Upper lobe of left lung (tissue), 4 donors: ENCODE data around the gene ELL2.
A peak's percentile ranks its signal among the peaks of the same experiment; 100 is the strongest.

Experiments used
- CTCF ChIP-seq, 6 experiments: fragments of 450-650 bp in 4 of 6; fragments of 200-600 bp in 2 of 6; sonication (generic) in 2 of 6; IDR thresholded peaks; one replicate each; pipeline ENCODE4 v1.5.1; 2016 to 2019; ENCODE audit warnings: antibody characterized with exemption in 6 of 6
- POLR2A ChIP-seq, 4 donors: fragments of 450-650 bp; IDR thresholded peaks; one replicate each; pipeline ENCODE4 v1.5.1; 2016 to 2017; ENCODE audit warnings: antibody characterized with exemption in 4 of 4, mild to moderate bottlenecking in 2 of 4
- POLR2AphosphoS5 ChIP-seq, 2 donors: sonication (generic); formaldehyde crosslinking; IDR thresholded peaks; one replicate each; pipeline ENCODE4 v1.5.1; 2017; ENCODE audit warnings: antibody characterized with exemption in 2 of 2

- TF ChIP-seq POLR2AphosphoS5 (IDR thresholded peaks at IDR 0.05), result no peak
- TF ChIP-seq CTCF (IDR thresholded peaks at IDR 0.05), result no peak
- peak in 1 of 4 donors; percentile 8 for TF ChIP-seq POLR2A (IDR thresholded peaks at IDR 0.05)
These were observed 45.5 kb downstream of the ELL2 start for GRCh38 chr5:95915999-95916686.
